Measurements from ENCODE around the gene EFCAB10.

- no peak for TF ChIP-seq CTCF (IDR thresholded peaks at IDR 0.05; ENCODE audit: insufficient read depth, low read length, poor library complexity, severe bottlenecking)
- TF ChIP-seq EZH2phosphoT487 (conservative IDR thresholded peaks at IDR 0.05; ENCODE audit: low read length), result no peak
These were observed 31.5 kb upstream of the EFCAB10 start for GRCh38 chr7:105612806-105613205.
